Left lobe of liver (tissue), 2 donors: Measurements from ENCODE around the gene OR8K3. TPM values are rescaled to one million over a fixed set of nuclear protein-coding genes. Genes with fewer than 3 reads are reported as not detected.

Experiments used
- ATAC-seq: fragments of 200-7000 bp; cut with Tn5 transposase; one replicate; pipeline ENCODE4 v1.9.1; 2020; ENCODE audit warnings: mild to moderate bottlenecking, moderate library complexity
- DNase-seq: peaks from one replicate; pipeline ENCODE4 v3.0.0-alpha.2; 2020; ENCODE audit warnings: low spot score
- total RNA-seq: library from RNA; stranded (reverse); gene quantifications from one replicate; pipeline ENCODE4 v1.2.1, GENCODE V29; 2021
- donor health status: DM: no; HTN: no; CAD: no; lungs with moderate emphysema.
- donor health status: DM: no; HTN: yes; CAD: no.

OR8K3 gene
- not detected for total RNA-seq

GRCh38 chr11:56314844-56315243 lies at the start of gene OR8K3:
OR8K3 (plus strand) TSS chr11:56315144; CDS start chr11:56318307, 3,163 bp downstream.
- DNase-seq (no peak), ATAC-seq (no peak)

- ATAC-seq = no peak
- no peak for DNase-seq
Measured at GRCh38 chr11:56271092-56271491, 43.9 kb upstream of the OR8K3 start.

- no peak for DNase-seq
- ATAC-seq = no peak
Measured at GRCh38 chr11:56273854-56274253, 41.1 kb upstream of the OR8K3 start, which contains the start of gene OR5T1. OR5T1 (plus strand) TSS chr11:56274154; CDS start chr11:56275639, 1,485 bp downstream.

GRCh38 chr11:56292154-56292553 lies 22.8 kb upstream of the OR8K3 start, which contains the start of gene OR8H1:
OR8H1 (minus strand) TSS chr11:56292254; CDS start chr11:56291062, 1,192 bp downstream.
- no peak for DNase-seq
- no peak for ATAC-seq

- ATAC-seq = no peak
Measured at GRCh38 chr11:56296898-56297297, 18.0 kb upstream of the OR8K3 start.

GRCh38 chr11:56307836-56308235 lies 7.1 kb upstream of the OR8K3 start:
- ATAC-seq (no peak), DNase-seq (no peak)

More at GRCh38 chr11:56296898-56297297, 18.0 kb upstream of the OR8K3 start:
- no peak for DNase-seq

- ATAC-seq = no peak
- DNase-seq = no peak
Measured at GRCh38 chr11:56331861-56332491, 17.0 kb downstream of the OR8K3 start.

GRCh38 chr11:56333156-56333555 lies 18.2 kb downstream of the OR8K3 start:
- DNase-seq (no peak), ATAC-seq (no peak)

GRCh38 chr11:56340289-56340688 lies 25.3 kb downstream of the OR8K3 start:
- DNase-seq = no peak
- ATAC-seq = no peak

GRCh38 chr11:56345739-56346138 lies 30.8 kb downstream of the OR8K3 start, which contains the start of gene OR8K1:
OR8K1 (plus strand) TSS chr11:56346039; CDS start chr11:56346039, 0 bp downstream.
- DNase-seq (no peak), ATAC-seq (no peak)

GRCh38 chr11:56353991-56354390 lies 39.0 kb downstream of the OR8K3 start, which contains the start of gene OR8J1:
OR8J1 (plus strand) TSS chr11:56354291; CDS start chr11:56360247, 5,956 bp downstream.
- no peak for ATAC-seq
- no peak for DNase-seq

Other genes starting within 250 kb of the OR8K3 start
- not detected for gene OR8I2, start 221.8 kb upstream of the OR8K3 start, total RNA-seq
- gene OR8H2, start 211.5 kb upstream of the OR8K3 start, total RNA-seq = not detected
- gene OR8H3, start 192.8 kb upstream of the OR8K3 start, total RNA-seq = not detected
- not detected for gene OR8J3, start 174.9 kb upstream of the OR8K3 start, total RNA-seq
- gene OR8K5, start 154.8 kb upstream of the OR8K3 start, total RNA-seq = not detected
- not detected for gene OR5J2, start 138.5 kb upstream of the OR8K3 start, total RNA-seq
- gene OR5T2, start 80.9 kb upstream of the OR8K3 start, total RNA-seq = not detected
- gene OR5T3, start 62.9 kb upstream of the OR8K3 start, total RNA-seq = not detected
- not detected for gene OR5T1, start 41.0 kb upstream of the OR8K3 start, total RNA-seq
- not detected for gene OR8H1, start 22.9 kb upstream of the OR8K3 start, total RNA-seq
- not detected for gene OR8K1, start 30.9 kb downstream of the OR8K3 start, total RNA-seq
- not detected for gene OR8J1, start 39.1 kb downstream of the OR8K3 start, total RNA-seq
- not detected for gene OR8U1, start 60.5 kb downstream of the OR8K3 start, total RNA-seq
- not detected for gene OR5AL1, start 97.6 kb downstream of the OR8K3 start, total RNA-seq
- gene OR5M3, start 158.2 kb downstream of the OR8K3 start, total RNA-seq = not detected
- gene OR5M8, start 176.2 kb downstream of the OR8K3 start, total RNA-seq = not detected
- gene OR5M11, start 228.1 kb downstream of the OR8K3 start, total RNA-seq = not detected